ENCODE data around the gene TUBB. TPM values are rescaled to one million over a fixed set of nuclear protein-coding genes. Genes with fewer than 3 reads are reported as not detected.

TUBB gene
- total and polyA plus RNA-seq, 4 donors = 115 to 533 (median 210) TPM

- TF ChIP-seq REST (IDR thresholded peaks at IDR 0.05) (no peak), EGR1 (IDR thresholded peaks at IDR 0.05; ENCODE audit: low read depth in 2 of 2) (no peak)
Measured at GRCh38 chr6:30690403-30691207, 29.5 kb upstream of the TUBB start, which contains the start of gene NRM (continued).

GRCh38 chr6:30691208-30691847, 28.8 kb upstream of the TUBB start:
- Histone ChIP-seq H3K9me3 (ENCODE audit: control insufficient read depth in 4 of 4, low read length in 3 of 4) (no peaks in the 10 kb centered on the region), H3K36me3 (ENCODE audit: control insufficient read depth in 4 of 4, insufficient read depth in 3 of 4, low read depth in 1 of 4, low read length in 3 of 4) (no peaks in the 10 kb centered on the region), H3K4me3 (ENCODE audit: low read depth in 1 of 3, low read length in 3 of 3) (peak overlapping the region; percentile 30 to 59 (median 45)), H3K27me3 (ENCODE audit: control insufficient read depth in 4 of 4, insufficient read depth in 4 of 4, low read length in 3 of 4) (no peaks in the 10 kb centered on the region), H3K9ac (ENCODE audit: low read depth in 1 of 2, low read length in 2 of 2) (peak overlapping the region in 1 of 2 donors; percentile 61), H3K4me1 (ENCODE audit: control insufficient read depth in 4 of 4, insufficient read depth in 4 of 4, low read length in 3 of 4) (peaks cover 9 to 49% (median 35%) of the 10 kb centered on the region in 4 donors), H3K27ac (ENCODE audit: low read depth in 1 of 2, low read length in 2 of 2) (peak overlapping the region; percentile 69 to 79)
- TF ChIP-seq NR2F2 (IDR thresholded peaks at IDR 0.05) (no peak), HNF4A (conservative IDR thresholded peaks at IDR 0.05) (no peak), FOXA1 (IDR thresholded peaks at IDR 0.05) (no peak), ZBTB33 (IDR thresholded peaks at IDR 0.05) (no peak), TAF1 (conservative IDR thresholded peaks at IDR 0.05) (no peak), JUND (IDR thresholded peaks at IDR 0.05) (no peak), HNF4G (IDR thresholded peaks at IDR 0.05) (no peak), FOXA2 (IDR thresholded peaks at IDR 0.05) (peak; percentile 48), RXRA (IDR thresholded peaks at IDR 0.05) (no peak), GABPA (IDR thresholded peaks at IDR 0.05 in 1 of 2, conservative IDR thresholded peaks at IDR 0.05 in 1 of 2) (peak in 1 of 2 donors; percentile 6), SP1 (IDR thresholded peaks at IDR 0.05) (peak; percentile 2)
- DNase-seq (ENCODE audit: low spot score) = no peak
- 11% methylated on average over 8 of the region's 8 CpGs for WGBS

- Histone ChIP-seq H3K36me3 (ENCODE audit: control insufficient read depth in 4 of 4, insufficient read depth in 3 of 4, low read depth in 1 of 4, low read length in 3 of 4) (peaks cover 0 to 2% (median 0%) of the 10 kb centered on the region in 4 donors), H3K9ac (ENCODE audit: low read depth in 1 of 2, low read length in 2 of 2) (no peak overlapping the region), H3K9me3 (ENCODE audit: control insufficient read depth in 4 of 4, low read length in 3 of 4) (no peaks in the 10 kb centered on the region), H3K27ac (ENCODE audit: low read depth in 1 of 2, low read length in 2 of 2) (no peak overlapping the region), H3K4me3 (ENCODE audit: low read depth in 1 of 3, low read length in 3 of 3) (no peak overlapping the region), H3K4me1 (ENCODE audit: control insufficient read depth in 4 of 4, insufficient read depth in 4 of 4, low read length in 3 of 4) (peaks cover 5 to 25% (median 17%) of the 10 kb centered on the region in 4 donors), H3K27me3 (ENCODE audit: control insufficient read depth in 4 of 4, insufficient read depth in 4 of 4, low read length in 3 of 4) (no peaks in the 10 kb centered on the region)
- TF ChIP-seq MAX (IDR thresholded peaks at IDR 0.05) = no peak
- no peak for TF ChIP-seq TAF1 (conservative IDR thresholded peaks at IDR 0.05)
- TF ChIP-seq RAD21 (IDR thresholded peaks at IDR 0.05) = no peak
- TF ChIP-seq GABPA (IDR thresholded peaks at IDR 0.05 in 1 of 2, conservative IDR thresholded peaks at IDR 0.05 in 1 of 2) = no peak
- no peak for TF ChIP-seq CTCF (IDR thresholded peaks at IDR 0.05; ENCODE audit: low read depth, low read length, missing input control)
- TF ChIP-seq SP1 (IDR thresholded peaks at IDR 0.05) = no peak
- no peak for TF ChIP-seq YY1 (IDR thresholded peaks at IDR 0.05)
- 89% methylated on average over 5 of the region's 5 CpGs for WGBS
- no peak for DNase-seq (ENCODE audit: low spot score)
Measured at GRCh38 chr6:30696432-30696831, 23.7 kb upstream of the TUBB start.
